ENCODE data around the gene LETMD1. TPM values are rescaled to one million over a fixed set of nuclear protein-coding genes. Genes with fewer than 3 reads are reported as not detected.

Gene LETMD1
- total RNA-seq, 1 donor from 2014 or later: 29.2 TPM

GRCh38 chr12:51025338-51025835 lies 22.7 kb upstream of the LETMD1 start:
- DNase-seq (ENCODE audit: low read depth): no peak
- peak overlapping the region; percentile 81 for H3K4me3 ChIP-seq (ENCODE audit: low read depth, low read length)
- no peak for TF ChIP-seq CTCF (conservative IDR thresholded peaks at IDR 0.05; ENCODE audit: low read depth, low read length)

GRCh38 chr12:51025836-51026638 lies 22.1 kb upstream of the LETMD1 start, which contains the start of gene SLC11A2:
SLC11A2 (minus strand) TSS chr12:51026384; CDS start chr12:51010728, 15,656 bp downstream.
- no peak for TF ChIP-seq CTCF (conservative IDR thresholded peaks at IDR 0.05; ENCODE audit: low read depth, low read length)
- peak within 1 kb of the TSS; percentile 81 for H3K4me3 ChIP-seq (ENCODE audit: low read depth, low read length)
- DNase-seq (ENCODE audit: low read depth): no peak

- no peak overlapping the region for H3K4me3 ChIP-seq (ENCODE audit: low read depth, low read length)
- no peak for DNase-seq (ENCODE audit: low read depth)
- no peak for TF ChIP-seq CTCF (conservative IDR thresholded peaks at IDR 0.05; ENCODE audit: low read depth, low read length)
Measured at GRCh38 chr12:51027342-51027835, 20.7 kb upstream of the LETMD1 start.

GRCh38 chr12:51028126-51028812 lies 19.9 kb upstream of the LETMD1 start:
- peak; percentile 56 for TF ChIP-seq CTCF (conservative IDR thresholded peaks at IDR 0.05; ENCODE audit: low read depth, low read length)
- H3K4me3 ChIP-seq (ENCODE audit: low read depth, low read length): peak overlapping the region; percentile 33
- no peak for DNase-seq (ENCODE audit: low read depth)

GRCh38 chr12:51028813-51029150 lies 19.3 kb upstream of the LETMD1 start:
- no peak for DNase-seq (ENCODE audit: low read depth)
- peak overlapping the region; percentile 33 for H3K4me3 ChIP-seq (ENCODE audit: low read depth, low read length)
- TF ChIP-seq CTCF (conservative IDR thresholded peaks at IDR 0.05; ENCODE audit: low read depth, low read length): no peak

GRCh38 chr12:51033048-51033447 lies 15.1 kb upstream of the LETMD1 start:
- no peak for TF ChIP-seq CTCF (conservative IDR thresholded peaks at IDR 0.05; ENCODE audit: low read depth, low read length)
- no peak for DNase-seq (ENCODE audit: low read depth)
- no peak overlapping the region for H3K4me3 ChIP-seq (ENCODE audit: low read depth, low read length)
